HG02885 (cell line): ENCODE measurements around the gene PAGR1.
"Not testable (repeated sequence)": the region's sequence is repeated elsewhere in the genome, so short reads cannot be mapped to it uniquely, and the experiment has no call there.

Experiments
- ATAC-seq: cut with Tn5 transposase; IDR thresholded peaks from one replicate; pipeline ENCODE4 v1.9.1; 2021; ENCODE audit warnings: mild to moderate bottlenecking; ENCODE audit not compliant: unreplicated experiment, poor library complexity

The PAGR1 gene

DNA sequence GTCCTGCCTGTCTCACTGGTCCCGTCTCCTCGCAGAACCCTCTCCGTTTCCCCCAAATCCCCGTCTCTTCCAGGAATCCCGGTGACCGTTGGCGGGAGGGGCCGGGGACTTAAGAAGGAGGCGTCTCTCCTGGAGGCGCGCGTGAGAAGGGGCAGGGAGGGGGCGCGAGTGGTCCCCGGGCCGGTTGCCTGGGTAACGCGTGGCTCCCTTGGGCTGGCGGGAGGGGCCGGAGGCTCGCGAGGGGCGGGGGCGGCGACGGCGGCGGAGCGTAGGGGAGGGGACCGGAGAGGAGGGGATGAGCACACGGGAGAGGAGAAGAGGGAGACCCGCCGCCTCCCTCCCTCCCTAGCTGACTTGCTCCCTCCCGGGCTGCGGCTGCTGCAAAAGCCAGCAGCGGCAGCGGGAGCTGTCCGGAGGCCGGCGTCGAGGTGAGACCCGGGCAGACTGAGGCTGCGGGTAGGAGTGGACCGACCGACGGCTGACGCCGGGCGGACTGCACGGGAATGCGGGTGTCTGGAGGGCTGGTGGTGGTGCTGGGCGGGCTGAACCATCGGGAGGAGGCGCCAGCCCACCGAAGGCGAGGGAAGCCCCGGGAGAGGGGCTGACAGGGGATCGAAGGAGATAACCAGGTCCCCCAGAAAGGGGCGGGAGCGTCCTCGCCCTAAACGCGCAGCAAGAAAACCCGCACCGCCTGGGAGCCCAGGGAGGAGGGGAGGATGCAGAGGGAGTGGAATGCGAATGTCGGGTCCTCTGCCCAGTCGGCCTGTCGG, 3.9 kb upstream of the PAGR1 start, which contains the start of gene PRRT2:
PRRT2 (plus strand) TSS at position 298 of the 770 bp plus-strand sequence. CDS start 862 bp downstream, outside the sequence.
- ATAC-seq = no peak

DNA sequence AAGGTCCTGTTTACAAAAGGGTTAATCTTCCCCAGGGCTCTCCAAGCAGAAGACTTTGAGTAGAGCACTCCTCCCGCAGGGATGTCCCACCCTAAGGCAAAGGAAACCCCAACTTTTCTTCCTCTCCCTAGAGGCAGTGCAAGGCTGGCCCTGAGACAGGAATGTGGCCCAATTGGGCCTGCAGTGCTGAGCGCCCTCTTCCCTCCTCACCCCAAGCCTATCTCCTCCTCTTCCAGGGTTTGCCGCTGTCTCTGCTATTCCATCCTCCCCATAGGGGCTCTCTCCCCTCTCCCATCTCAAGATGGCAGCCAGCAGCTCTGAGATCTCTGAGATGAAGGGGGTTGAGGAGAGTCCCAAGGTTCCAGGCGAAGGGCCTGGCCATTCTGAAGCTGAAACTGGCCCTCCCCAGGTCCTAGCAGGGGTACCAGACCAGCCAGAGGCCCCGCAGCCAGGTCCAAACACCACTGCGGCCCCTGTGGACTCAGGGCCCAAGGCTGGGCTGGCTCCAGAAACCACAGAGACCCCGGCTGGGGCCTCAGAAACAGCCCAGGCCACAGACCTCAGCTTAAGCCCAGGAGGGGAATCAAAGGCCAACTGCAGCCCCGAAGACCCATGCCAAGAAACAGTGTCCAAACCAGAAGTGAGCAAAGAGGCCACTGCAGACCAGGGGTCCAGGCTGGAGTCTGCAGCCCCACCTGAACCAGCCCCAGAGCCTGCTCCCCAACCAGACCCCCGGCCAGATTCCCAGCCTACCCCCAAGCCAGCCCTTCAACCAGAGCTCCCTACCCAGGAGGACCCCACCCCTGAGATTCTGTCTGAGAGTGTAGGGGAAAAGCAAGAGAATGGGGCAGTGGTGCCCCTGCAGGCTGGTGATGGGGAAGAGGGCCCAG, 3.0 kb upstream of the PAGR1 start:
- ATAC-seq = no peak

DNA sequence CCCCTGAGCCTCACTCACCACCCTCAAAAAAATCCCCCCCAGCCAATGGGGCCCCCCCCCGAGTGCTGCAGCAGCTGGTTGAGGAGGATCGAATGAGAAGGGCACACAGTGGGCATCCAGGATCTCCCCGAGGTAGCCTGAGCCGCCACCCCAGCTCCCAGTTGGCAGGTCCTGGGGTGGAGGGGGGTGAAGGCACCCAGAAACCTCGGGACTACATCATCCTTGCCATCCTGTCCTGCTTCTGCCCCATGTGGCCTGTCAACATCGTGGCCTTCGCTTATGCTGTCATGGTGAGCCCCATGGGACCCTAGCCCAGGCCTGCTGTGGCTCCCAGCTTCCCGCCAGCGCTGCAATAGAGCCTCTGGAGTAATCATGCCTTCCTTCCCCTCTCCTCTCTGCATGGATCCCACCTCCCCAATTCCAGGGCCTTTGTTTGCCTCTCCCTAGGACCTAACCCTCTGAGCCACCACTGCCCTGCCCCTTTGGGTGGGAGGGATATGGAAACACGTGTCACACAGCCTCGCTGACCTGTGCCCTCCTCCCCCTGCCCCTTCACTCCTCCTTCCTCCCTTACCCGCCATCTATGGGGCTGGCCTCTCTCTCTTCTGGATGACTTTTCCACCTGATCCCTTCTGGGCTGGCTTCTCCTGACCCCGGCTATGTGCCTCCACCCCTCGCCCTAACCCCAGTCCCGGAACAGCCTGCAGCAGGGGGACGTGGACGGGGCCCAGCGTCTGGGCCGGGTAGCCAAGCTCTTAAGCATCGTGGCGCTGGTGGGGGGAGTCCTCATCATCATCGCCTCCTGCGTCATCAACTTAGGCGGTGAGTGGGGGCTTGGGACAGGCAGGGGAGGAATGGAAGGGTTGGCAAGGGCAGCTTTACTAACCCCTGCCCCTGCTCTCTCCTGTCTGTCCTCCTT, 2.0 kb upstream of the PAGR1 start:
- ATAC-seq = no peak

DNA sequence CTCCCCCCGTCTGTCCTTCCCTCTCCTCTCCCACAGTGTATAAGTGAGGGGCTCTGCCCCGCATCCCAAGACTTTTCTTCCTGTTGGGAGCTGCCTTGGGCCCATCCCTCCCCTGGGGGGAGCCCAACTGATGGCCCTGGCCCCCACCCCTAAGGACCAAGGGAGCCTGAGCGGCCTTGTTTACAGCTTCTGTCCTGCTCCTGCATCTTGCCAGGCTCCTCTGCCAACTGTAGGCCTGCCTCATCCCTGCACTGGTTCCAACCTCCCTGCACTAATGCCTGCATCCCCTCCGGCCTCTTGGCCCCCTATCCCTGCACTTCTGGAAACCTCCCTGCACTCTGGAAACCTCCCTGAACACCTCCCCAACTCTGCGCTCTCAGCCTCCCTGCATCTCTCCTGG, 1.4 kb upstream of the PAGR1 start:
- no peak for ATAC-seq

DNA sequence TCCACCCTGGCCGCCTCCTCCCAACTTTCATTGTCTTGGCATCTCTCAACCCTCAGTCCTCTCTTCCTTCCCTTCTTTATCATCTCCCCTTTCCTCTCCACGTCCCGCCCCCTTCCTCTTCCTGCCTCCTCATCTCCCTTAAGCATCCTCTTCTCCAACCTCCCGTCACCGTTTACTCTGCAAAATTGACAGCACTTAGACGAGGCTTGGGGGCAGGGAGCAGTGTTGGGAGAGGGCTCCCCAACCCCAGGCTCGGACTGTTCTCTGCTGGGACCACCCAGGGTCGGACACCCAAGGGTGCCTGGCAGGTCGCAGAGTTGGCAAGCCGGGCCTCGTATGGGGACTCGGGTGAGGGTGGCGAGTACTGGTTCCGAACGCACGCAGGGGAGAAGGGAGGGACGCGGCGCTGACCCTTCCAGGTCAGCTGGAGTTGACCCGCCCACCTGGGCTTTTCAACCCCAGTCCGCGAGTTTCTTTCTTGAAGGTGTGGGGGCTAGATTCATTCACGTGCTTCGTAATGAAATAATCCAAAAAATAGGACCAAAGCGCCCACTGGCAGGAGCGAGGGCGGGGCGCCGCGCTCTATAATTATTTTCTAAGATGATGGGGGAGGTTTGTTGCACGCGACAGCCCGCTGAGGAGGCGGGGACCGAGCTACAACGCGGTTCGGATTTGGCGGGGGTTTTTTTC, 775 bp upstream of the PAGR1 start:
- no peak for ATAC-seq

- peak; percentile 8 for ATAC-seq
Measured at GRCh38 chr16:29816694-29817441, 916 bp downstream of the PAGR1 start.

- ATAC-seq = no peak
Measured at GRCh38 chr16:29818082-29818481, 2.1 kb downstream of the PAGR1 start.

DNA sequence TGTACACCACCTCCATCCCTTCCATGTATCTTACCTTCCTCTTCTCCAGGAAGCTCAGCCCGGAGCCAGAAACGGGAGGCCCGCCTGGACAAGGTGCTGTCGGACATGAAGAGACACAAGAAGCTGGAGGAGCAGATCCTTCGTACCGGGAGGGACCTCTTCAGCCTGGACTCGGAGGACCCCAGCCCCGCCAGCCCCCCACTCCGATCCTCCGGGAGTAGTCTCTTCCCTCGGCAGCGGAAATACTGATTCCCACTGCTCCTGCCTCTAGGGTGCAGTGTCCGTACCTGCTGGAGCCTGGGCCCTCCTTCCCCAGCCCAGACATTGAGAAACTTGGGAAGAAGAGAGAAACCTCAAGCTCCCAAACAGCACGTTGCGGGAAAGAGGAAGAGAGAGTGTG, 3.6 kb downstream of the PAGR1 start:
- no peak for ATAC-seq

DNA sequence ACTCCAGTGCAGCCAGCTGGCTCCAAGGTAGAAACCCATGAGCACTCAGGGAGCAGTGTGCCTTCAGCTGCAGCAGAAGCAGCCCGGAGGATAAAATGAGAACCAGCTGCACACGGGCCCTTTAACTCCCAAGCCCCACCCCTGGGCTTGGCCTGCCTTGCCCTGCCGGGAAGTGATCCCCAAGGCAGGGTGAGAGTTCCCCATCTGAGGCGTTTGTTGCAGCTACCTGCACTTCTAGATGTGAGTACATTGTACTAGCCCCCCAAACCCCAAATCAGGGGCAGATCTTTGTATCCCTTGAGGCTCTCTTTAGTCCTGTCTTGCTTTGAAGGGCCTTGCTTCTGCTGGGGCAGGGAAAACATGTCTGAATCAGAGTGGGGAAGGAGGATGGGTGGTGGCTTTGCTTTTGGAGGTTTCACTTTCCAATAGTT, 4.3 kb downstream of the PAGR1 start, which contains the start of gene MVP:
MVP (plus strand) TSS at position 192 of the 431 bp plus-strand sequence. CDS start 10,088 bp downstream, outside the sequence.
- ATAC-seq = no peak

DNA sequence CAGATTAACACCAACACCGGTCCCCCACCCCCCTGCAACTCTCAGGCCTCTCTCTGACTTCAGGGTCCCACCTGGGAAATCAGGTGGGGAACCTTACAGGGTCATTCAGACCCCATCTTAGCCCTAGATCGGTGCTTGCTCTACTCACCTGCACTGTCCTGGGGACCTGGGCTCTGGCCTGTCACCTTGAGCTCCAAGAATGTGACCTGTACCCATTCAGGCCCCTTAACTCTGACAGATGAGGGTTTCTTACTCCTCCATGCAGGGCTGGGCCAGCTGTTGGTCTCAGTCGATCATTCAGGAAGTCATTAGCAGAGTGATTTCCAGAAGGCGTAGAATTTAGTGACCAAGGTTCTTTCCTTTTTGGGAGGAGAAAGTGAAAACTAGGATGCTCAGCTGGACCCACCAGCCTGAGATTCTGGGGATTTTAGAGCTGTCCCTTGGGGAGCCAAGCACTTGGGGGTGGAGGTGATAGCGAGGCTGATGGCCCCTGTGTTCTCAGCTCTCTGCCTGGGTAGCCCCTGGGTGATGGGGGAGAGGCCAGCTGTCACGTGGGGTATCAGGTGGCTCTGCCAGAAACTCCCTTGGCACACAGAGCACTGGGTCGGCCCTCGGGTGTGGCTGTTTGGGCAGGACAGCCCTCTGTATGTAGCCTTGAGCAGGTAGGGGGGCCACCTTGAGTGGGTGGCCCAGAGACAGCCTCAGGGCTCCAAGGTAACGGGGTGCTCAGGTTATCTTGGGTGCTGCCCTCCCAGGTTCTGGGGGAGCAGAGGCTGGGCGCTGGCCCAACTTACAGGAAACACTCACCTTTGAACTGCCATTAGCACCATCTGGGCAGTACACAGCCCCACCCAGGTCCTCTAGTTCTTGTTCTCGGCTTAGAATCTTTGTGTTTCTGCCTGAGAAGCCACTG, 5.0 kb downstream of the PAGR1 start:
- peak; percentile 37 for ATAC-seq

- ATAC-seq = no peak
Measured at GRCh38 chr16:29821643-29822115, 5.7 kb downstream of the PAGR1 start.

DNA sequence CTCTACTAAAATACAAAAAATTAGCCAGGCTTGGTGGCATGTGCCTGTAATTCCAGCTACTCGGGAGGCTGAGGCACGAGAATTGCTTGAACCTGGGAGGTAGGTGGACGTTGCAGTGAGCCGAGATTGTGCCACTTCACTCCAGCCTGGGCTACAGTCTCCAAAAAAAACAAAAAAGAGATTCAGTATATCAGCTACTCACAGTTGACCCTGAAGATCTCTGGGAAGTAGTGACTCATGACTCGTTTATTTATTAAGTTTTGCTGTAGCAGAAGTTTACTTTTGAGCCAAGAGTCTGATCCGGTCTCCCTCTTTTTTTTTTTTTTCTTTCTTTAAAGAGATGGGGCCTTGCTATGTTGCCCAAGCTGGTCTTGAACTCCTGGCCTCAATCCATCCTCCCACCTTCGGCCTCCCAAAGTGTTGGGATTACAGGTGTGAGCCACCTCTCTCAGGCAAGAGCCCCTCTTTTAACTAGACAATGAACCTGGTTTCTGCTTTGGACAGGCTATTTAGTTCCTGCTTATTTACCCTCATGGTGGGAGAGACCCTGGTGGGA, 8.7 kb downstream of the PAGR1 start:
- ATAC-seq = no peak

GRCh38 chr16:29825145-29826044, 9.4 kb downstream of the PAGR1 start:
- no peak for ATAC-seq

GRCh38 chr16:29826342-29826695, 10.4 kb downstream of the PAGR1 start:
- ATAC-seq = no peak

DNA sequence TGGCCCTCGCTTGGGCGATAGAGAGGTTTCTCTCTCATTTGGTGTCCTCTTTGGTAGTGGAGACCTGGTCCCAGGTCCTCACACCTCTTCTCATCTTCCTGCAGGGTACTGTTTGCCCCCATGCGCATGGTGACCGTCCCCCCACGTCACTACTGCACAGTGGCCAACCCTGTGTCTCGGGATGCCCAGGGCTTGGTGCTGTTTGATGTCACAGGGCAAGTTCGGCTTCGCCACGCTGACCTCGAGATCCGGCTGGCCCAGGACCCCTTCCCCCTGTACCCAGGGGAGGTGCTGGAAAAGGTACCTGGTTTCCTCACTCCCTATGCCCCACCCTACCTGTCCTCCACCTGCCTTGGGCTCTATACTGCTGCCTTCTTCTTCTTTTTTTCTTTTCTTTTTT, 14.8 kb downstream of the PAGR1 start:
- no peak for ATAC-seq

DNA sequence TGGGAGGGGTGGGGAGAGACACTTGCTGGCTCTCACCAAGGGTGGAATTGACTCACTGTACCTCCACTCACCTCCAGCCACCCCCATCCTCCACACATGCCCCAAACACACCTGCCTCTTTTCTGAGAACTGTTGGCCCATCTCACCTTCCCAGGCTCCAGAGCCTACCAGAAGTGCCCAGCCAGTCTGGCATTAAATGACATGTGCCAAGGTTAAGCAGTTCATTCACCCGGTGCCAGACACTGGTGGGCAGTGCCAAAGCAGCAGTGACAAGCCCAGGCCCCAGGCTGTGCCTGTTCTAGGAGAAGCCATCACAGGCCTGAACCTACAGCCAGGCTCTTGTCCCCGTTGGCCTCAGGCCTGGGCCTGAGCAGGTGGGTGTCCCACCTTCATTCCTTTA, 15.5 kb downstream of the PAGR1 start:
- no peak for ATAC-seq

GRCh38 chr16:29833219-29833618, 17.3 kb downstream of the PAGR1 start:
- ATAC-seq = not testable (repeated sequence)
